IMR-90 (cell line): ENCODE measurements around the gene ATP1A2. TPM values are rescaled to one million over a fixed set of nuclear protein-coding genes. Genes with fewer than 3 reads are reported as not detected.

Experiments
- ATAC-seq: fragments of 200-7000 bp; cut with Tn5 transposase; 2 replicates; pipeline ENCODE4 v1.9.1; 2020; ENCODE audit warnings: low read depth, mild to moderate bottlenecking, moderate library complexity
- BruUV-seq: library from RNA; stranded (reverse); fragments of 400-500 nt; replicated peaks from 2 replicates; lab custom pipeline; 2021; lab: Mats Ljungman, UMichigan
- CTCF ChIA-PET: fragments of 300-600 bp; formaldehyde crosslinking; extraction: SDS; loops from one replicate; lab custom pipeline; 2021; ENCODE audit warnings: antibody characterized with exemption; lab: Yijun Ruan, JAX
- POLR2A ChIA-PET: fragments of 300-600 bp; sonication (Branson Sonifier 250); formaldehyde crosslinking; loops from one replicate; lab custom pipeline; 2022; ENCODE audit warnings: antibody characterized with exemption; ENCODE audit not compliant: unreplicated experiment; lab: Charles Lee
- DNase-seq: peaks from one replicate; pipeline ENCODE4 v3.0.0; 2013
- H2AFZ ChIP-seq: replicated peaks from 2 replicates; pipeline ENCODE3; 2013; ENCODE audit warnings: low read length, mild to moderate bottlenecking; ENCODE audit not compliant: poor library complexity
- H2AK5ac ChIP-seq: 2 replicates; pipeline ENCODE4 v1.6.1; 2013; ENCODE audit warnings: low read depth, low read length, inconsistent platforms
- H2AK9ac ChIP-seq: replicated peaks from 2 replicates; pipeline ENCODE3; 2013; ENCODE audit warnings: mild to moderate bottlenecking, low read depth, low read length, moderate library complexity; ENCODE audit not compliant: poor library complexity
- H2BK120ac ChIP-seq: 2 replicates; pipeline ENCODE4 v1.6.1; 2013; ENCODE audit warnings: low read depth, low read length, inconsistent platforms
- H2BK15ac ChIP-seq: 3 replicates; pipeline ENCODE4 v1.6.1; 2013; ENCODE audit warnings: low read depth, low read length, inconsistent platforms
- H2BK20ac ChIP-seq: 2 replicates; pipeline ENCODE4 v1.6.1; 2013; ENCODE audit warnings: low read depth, mild to moderate bottlenecking, inconsistent platforms, low read length, moderate library complexity
- H2BK5ac ChIP-seq: 2 replicates; pipeline ENCODE4 v1.6.1; 2013; ENCODE audit warnings: mild to moderate bottlenecking, low read depth, low read length, inconsistent platforms; ENCODE audit not compliant: poor library complexity, severe bottlenecking
- H3K14ac ChIP-seq: replicated peaks from 2 replicates; pipeline ENCODE4 v1.6.1; 2013; ENCODE audit warnings: low read depth, low read length, inconsistent platforms
- H3K18ac ChIP-seq: 2 replicates; pipeline ENCODE4 v1.6.1; 2013; ENCODE audit warnings: low read depth, low read length, control low read depth
- H3K23ac ChIP-seq: 2 replicates; pipeline ENCODE4 v1.6.1; 2013; ENCODE audit warnings: low read depth, low read length, inconsistent platforms
- H3K27ac ChIP-seq: 2 replicates; pipeline ENCODE4 v1.5.1; 2013; ENCODE audit warnings: mild to moderate bottlenecking, control low read depth, low read length; ENCODE audit not compliant: insufficient read depth
- H3K27me3 ChIP-seq: 2 replicates; pipeline ENCODE4 v1.6.1; 2013; ENCODE audit warnings: low read length; ENCODE audit not compliant: control insufficient read depth, insufficient read depth
- H3K36me3 ChIP-seq: 2 replicates; pipeline ENCODE4 v1.6.1; 2013; ENCODE audit warnings: low read length, mixed read lengths; ENCODE audit not compliant: control insufficient read depth, insufficient read depth
- H3K4ac ChIP-seq: 2 replicates; pipeline ENCODE4 v1.6.1; 2013; ENCODE audit warnings: low read depth, low read length, inconsistent platforms
- H3K4me1 ChIP-seq: 2 replicates; pipeline ENCODE4 v1.6.1; 2013; ENCODE audit warnings: low read length, mixed read lengths; ENCODE audit not compliant: control insufficient read depth, insufficient read depth
- H3K4me2 ChIP-seq: 2 replicates; pipeline ENCODE4 v1.6.1; 2013; ENCODE audit warnings: low read depth, mild to moderate bottlenecking, control low read depth, low read length, moderate library complexity
- H3K4me3 ChIP-seq: 2 replicates; pipeline ENCODE4 v1.5.1; 2013; ENCODE audit warnings: low read depth, mild to moderate bottlenecking, control low read depth, low read length, moderate library complexity; ENCODE audit not compliant: insufficient read depth
- H3K56ac ChIP-seq: 2 replicates; pipeline ENCODE4 v1.6.1; 2013; ENCODE audit warnings: low read length, inconsistent platforms; ENCODE audit not compliant: insufficient read depth; ENCODE audit errors: extremely low read depth
- H3K79me1 ChIP-seq, 2 experiments: 2 replicates each; pipeline ENCODE4 v1.6.1; 2013; ENCODE audit warnings: low read length in 2 of 2, inconsistent platforms in 1 of 2, low read depth in 1 of 2
- H3K9ac ChIP-seq: 2 replicates; pipeline ENCODE4 v1.6.1; 2013; ENCODE audit warnings: low read depth, low read length, control low read depth
- H3K9me1 ChIP-seq: 2 replicates; pipeline ENCODE4 v1.6.1; 2013; ENCODE audit warnings: low read length, inconsistent platforms; ENCODE audit not compliant: insufficient read depth
- H3K9me3 ChIP-seq: 2 replicates; pipeline ENCODE4 v1.6.1; 2013; ENCODE audit warnings: low read length; ENCODE audit not compliant: control insufficient read depth, insufficient read depth
- H4K20me1 ChIP-seq: 2 replicates; pipeline ENCODE4 v1.6.1; 2013; ENCODE audit warnings: low read length, inconsistent platforms; ENCODE audit not compliant: insufficient read depth
- H4K5ac ChIP-seq: 2 replicates; pipeline ENCODE4 v1.6.1; 2013; ENCODE audit warnings: mild to moderate bottlenecking, low read depth, low read length, control low read depth
- H4K8ac ChIP-seq, 2 experiments: 2 replicates each; pipeline ENCODE4 v1.6.1; 2013; ENCODE audit warnings: low read depth in 2 of 2, low read length in 2 of 2, control low read depth in 1 of 2, inconsistent platforms in 1 of 2
- H4K91ac ChIP-seq: 2 replicates; pipeline ENCODE4 v1.6.1; 2013; ENCODE audit warnings: low read depth, low read length, inconsistent platforms; ENCODE audit not compliant: insufficient read depth
- BHLHE40 ChIP-seq: fragments of 150-350 bp; IDR thresholded peaks from 2 replicates; pipeline ENCODE4 v1.6.1; 2016; ENCODE audit warnings: mild to moderate bottlenecking, low read depth, low read length
- CEBPB ChIP-seq: IDR thresholded peaks from 2 replicates; pipeline ENCODE4 v1.6.1; 2012; ENCODE audit warnings: low read depth, low read length, improper control_type of control experiment
- CHD1 ChIP-seq: IDR thresholded peaks from 2 replicates; pipeline ENCODE4 v1.6.1; 2012; ENCODE audit warnings: low read depth, low read length, improper control_type of control experiment
- ELK1 ChIP-seq: fragments of 150-350 bp; IDR thresholded peaks from 2 replicates; pipeline ENCODE4 v1.6.1; 2016; ENCODE audit warnings: low read depth, mild to moderate bottlenecking, low read length, moderate library complexity, borderline replicate concordance
- FOS ChIP-seq: fragments of 150-350 bp; IDR thresholded peaks from 2 replicates; pipeline ENCODE4 v1.6.1; 2016; ENCODE audit warnings: low read depth, low read length
- MAFK ChIP-seq: IDR thresholded peaks from 2 replicates; pipeline ENCODE4 v1.6.1; 2012; ENCODE audit warnings: low read depth, low read length, improper control_type of control experiment
- MAZ ChIP-seq: IDR thresholded peaks from 2 replicates; pipeline ENCODE4 v1.6.1; 2012; ENCODE audit warnings: low read depth, mild to moderate bottlenecking, low read length, improper control_type of control experiment, moderate library complexity, borderline replicate concordance
- MXI1 ChIP-seq: IDR thresholded peaks from 2 replicates; pipeline ENCODE4 v1.6.1; 2012; ENCODE audit warnings: low read depth, mild to moderate bottlenecking, low read length, moderate library complexity, borderline replicate concordance
- NFE2L2 ChIP-seq: fragments of 150-350 bp; IDR thresholded peaks from 2 replicates; pipeline ENCODE4 v1.6.1; 2016; ENCODE audit warnings: low read depth, mild to moderate bottlenecking, low read length
- POLR2A ChIP-seq: IDR thresholded peaks from 2 replicates; pipeline ENCODE4 v1.6.1; 2012; ENCODE audit warnings: mild to moderate bottlenecking, low read depth, low read length
- RAD21 ChIP-seq: IDR thresholded peaks from 2 replicates; pipeline ENCODE4 v1.6.1; 2012; ENCODE audit warnings: low read length, improper control_type of control experiment
- RCOR1 ChIP-seq: IDR thresholded peaks from 2 replicates; pipeline ENCODE4 v1.6.1; 2012; ENCODE audit warnings: mild to moderate bottlenecking, low read length, improper control_type of control experiment; ENCODE audit not compliant: insufficient replicate concordance
- RFX5 ChIP-seq: IDR thresholded peaks from 2 replicates; pipeline ENCODE4 v1.8.0; 2012; ENCODE audit warnings: low read depth, mild to moderate bottlenecking, low read length, moderate library complexity
- SMC3 ChIP-seq: fragments of 150-350 bp; IDR thresholded peaks from 2 replicates; pipeline ENCODE4 v1.6.1; 2016; ENCODE audit warnings: low read depth, mild to moderate bottlenecking, antibody characterized with exemption, low read length, moderate library complexity
- USF2 ChIP-seq: fragments of 150-350 bp; IDR thresholded peaks from 2 replicates; pipeline ENCODE4 v1.6.1; 2017; ENCODE audit warnings: mild to moderate bottlenecking, antibody characterized with exemption, low read length, low read depth
- WGBS, 2 experiments: methylation state at CpG; one replicate each; pipeline versions ENCODE4 v1.1.5 to v1.1.7; 2013; ENCODE audit warnings: missing lambda C conversion rate in 2 of 2; ENCODE audit not compliant: insufficient read length in 1 of 2; ENCODE audit errors: extremely low coverage in 2 of 2; 5-methylcytosine and 5-hydroxymethylcytosine counted together
- dilution Hi-C: fragments of 300-500 bp; cut with HindIII; formaldehyde crosslinking; loops from one replicate; pipeline ENCODE4 v1.14.3; 2018; ENCODE audit warnings: low sequenced_read_pairs; ENCODE audit not compliant: unreplicated experiment
- in situ Hi-C: fragments of 300-500 bp; cut with MboI; formaldehyde crosslinking; loops from 3 replicates; pipeline ENCODE4 v1.14.3; 2019; ENCODE audit warnings: low sequenced_read_pairs, inconsistent platforms, mixed read lengths
- intact Hi-C: fragments of 100-400 bp; cut with micrococcal nuclease; formaldehyde crosslinking; loops from 2 replicates; pipeline ENCODE4 v1.10.0; 2022
- polyA plus RNA-seq, 3 experiments: library from polyadenylated mRNA; depleted of rRNA; stranded (reverse); fragments of >200 nt; gene quantifications; 2 replicates each; pipeline ENCODE4 v1.2.3, GENCODE V29; 2012; ENCODE audit warnings: low replicate concordance in 1 of 3
- total RNA-seq: library from RNA; depleted of rRNA; stranded (reverse); fragments of >200 nt; gene quantifications from 2 replicates; pipeline ENCODE4 v1.2.3, GENCODE V29; 2012
- TF ChIP-seq, protein P1 (sequence below): conservative IDR thresholded peaks from 2 replicates; pipeline ENCODE4 v1.5.1; 2012; ENCODE audit warnings: mild to moderate bottlenecking, low read depth, low read length, improper control_type of control experiment

The ATP1A2 gene
- total and polyA plus RNA-seq, 2 of the 4 experiments (the other 2 are of a cell fraction), result under 0.01 to 0.15 TPM

- H3K36me3 ChIP-seq, result peaks cover 5% of the 10 kb centered on the region
- H3K14ac ChIP-seq, result no peak overlapping the region
- no peaks in the 10 kb centered on the region for H3K9me1 ChIP-seq
- H4K8ac ChIP-seq, result no peak overlapping the region
- no peak overlapping the region for H3K4me2 ChIP-seq
- no peaks in the 10 kb centered on the region for H3K79me1 ChIP-seq
- no peak overlapping the region for H2BK15ac ChIP-seq
- H3K27ac ChIP-seq, result no peak overlapping the region
- no peak overlapping the region for H2AFZ ChIP-seq
- peaks cover 35% of the 10 kb centered on the region for H3K27me3 ChIP-seq
- dilution Hi-C loops (no loop called here), intact Hi-C loops (no loop called here), in situ Hi-C loops (no loop called here)
- TF ChIP-seq USF2 (no peak), RFX5 (no peak), MXI1 (no peak), CEBPB (no peak), ELK1 (no peak), FOS (no peak), CHD1 (no peak), NFE2L2 (no peak), POLR2A (no peak), BHLHE40 (no peak), RCOR1 (no peak), RAD21 (no peak), MAZ (no peak), MAFK (no peak), SMC3 (no peak)
- TF ChIP-seq, protein P1, sequence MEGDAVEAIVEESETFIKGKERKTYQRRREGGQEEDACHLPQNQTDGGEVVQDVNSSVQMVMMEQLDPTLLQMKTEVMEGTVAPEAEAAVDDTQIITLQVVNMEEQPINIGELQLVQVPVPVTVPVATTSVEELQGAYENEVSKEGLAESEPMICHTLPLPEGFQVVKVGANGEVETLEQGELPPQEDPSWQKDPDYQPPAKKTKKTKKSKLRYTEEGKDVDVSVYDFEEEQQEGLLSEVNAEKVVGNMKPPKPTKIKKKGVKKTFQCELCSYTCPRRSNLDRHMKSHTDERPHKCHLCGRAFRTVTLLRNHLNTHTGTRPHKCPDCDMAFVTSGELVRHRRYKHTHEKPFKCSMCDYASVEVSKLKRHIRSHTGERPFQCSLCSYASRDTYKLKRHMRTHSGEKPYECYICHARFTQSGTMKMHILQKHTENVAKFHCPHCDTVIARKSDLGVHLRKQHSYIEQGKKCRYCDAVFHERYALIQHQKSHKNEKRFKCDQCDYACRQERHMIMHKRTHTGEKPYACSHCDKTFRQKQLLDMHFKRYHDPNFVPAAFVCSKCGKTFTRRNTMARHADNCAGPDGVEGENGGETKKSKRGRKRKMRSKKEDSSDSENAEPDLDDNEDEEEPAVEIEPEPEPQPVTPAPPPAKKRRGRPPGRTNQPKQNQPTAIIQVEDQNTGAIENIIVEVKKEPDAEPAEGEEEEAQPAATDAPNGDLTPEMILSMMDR, result no peak
- H3K56ac ChIP-seq, result no peak overlapping the region
- WGBS, 2 experiments, result no CpG with 5 or more reads among the region's 5 CpGs
- DNase-seq, result no peak
- H4K91ac ChIP-seq, result no peak overlapping the region
- H2BK120ac ChIP-seq, result no peak overlapping the region
- H2AK9ac ChIP-seq, result no peak overlapping the region
- POLR2A ChIA-PET, result no interaction called here
- no peak overlapping the region for H3K4me3 ChIP-seq
- H2BK5ac ChIP-seq, result no peak overlapping the region
- no TSS peak for BruUV-seq
- H3K4ac ChIP-seq, result no peak overlapping the region
- H3K9me3 ChIP-seq, result no peaks in the 10 kb centered on the region; the same call in 1 of the 2 replicates
- H2AK5ac ChIP-seq, result no peak overlapping the region
- CTCF ChIA-PET, result interaction anchor here (0.9 to 2.1 kb wide), 8 partner anchors 10 to 290 kb away, joined by 3 to 12 read pairs (median 6); no protein-coding TSS in a partner anchor
- H3K23ac ChIP-seq, result no peak overlapping the region
- H3K4me1 ChIP-seq, result peaks cover 2% of the 10 kb centered on the region; the same call in 1 of the 2 replicates
- no peak for ATAC-seq
- no peak overlapping the region for H4K5ac ChIP-seq
- H2BK20ac ChIP-seq, result no peak overlapping the region
- H3K18ac ChIP-seq, result no peak overlapping the region
- no peak overlapping the region for H3K9ac ChIP-seq
- H4K20me1 ChIP-seq, result no peaks in the 10 kb centered on the region
Observed at GRCh38 chr1:160086456-160086892, 29.1 kb upstream of the ATP1A2 start.
